HG02970 (cell line): ENCODE data around the gene ZNF398.
A peak's percentile ranks its signal among the peaks of the same experiment; 100 is the strongest.

Experiments
- ATAC-seq: cut with Tn5 transposase; IDR thresholded peaks from one replicate; pipeline ENCODE4 v1.9.1; 2021; ENCODE audit warnings: mild to moderate bottlenecking, moderate library complexity, moderate number of reproducible peaks; ENCODE audit not compliant: unreplicated experiment, low FRiP score

Gene ZNF398

GRCh38 chr7:149147752-149148653 is 750 bp downstream of the ZNF398 start:
- ATAC-seq: peak; percentile 31

GRCh38 chr7:149150981-149151380 is 3.7 kb downstream of the ZNF398 start:
- ATAC-seq: no peak

- no peak for ATAC-seq
These were observed 6.1 kb downstream of the ZNF398 start for GRCh38 chr7:149153346-149153745.

- ATAC-seq: no peak
These were observed 6.8 kb downstream of the ZNF398 start for GRCh38 chr7:149154056-149154455.

GRCh38 chr7:149156898-149157297 is 9.6 kb downstream of the ZNF398 start:
- no peak for ATAC-seq

GRCh38 chr7:149161241-149161848 is 14.1 kb downstream of the ZNF398 start:
- no peak for ATAC-seq

- ATAC-seq: no peak
These were observed 18.9 kb downstream of the ZNF398 start for GRCh38 chr7:149166142-149166541.

- ATAC-seq: no peak
These were observed 19.5 kb downstream of the ZNF398 start for GRCh38 chr7:149166630-149167352.

GRCh38 chr7:149171892-149172533 is 24.8 kb downstream of the ZNF398 start:
- no peak for ATAC-seq

GRCh38 chr7:149172534-149172920 is 25.3 kb downstream of the ZNF398 start:
- no peak for ATAC-seq

GRCh38 chr7:149175150-149175549 is 27.9 kb downstream of the ZNF398 start:
- no peak for ATAC-seq

- no peak for ATAC-seq
These were observed 32.0 kb downstream of the ZNF398 start for GRCh38 chr7:149179241-149179640.

- no peak for ATAC-seq
These were observed 33.6 kb downstream of the ZNF398 start for GRCh38 chr7:149180722-149181449.

GRCh38 chr7:149181450-149181790 is 34.2 kb downstream of the ZNF398 start:
- no peak for ATAC-seq

- ATAC-seq: no peak
These were observed 37.0 kb downstream of the ZNF398 start for GRCh38 chr7:149184274-149184673.

GRCh38 chr7:149188213-149188612 is 41.0 kb downstream of the ZNF398 start:
- ATAC-seq: no peak

GRCh38 chr7:149188637-149189259 is 41.5 kb downstream of the ZNF398 start:
- no peak for ATAC-seq

GRCh38 chr7:149191851-149192250 is 44.6 kb downstream of the ZNF398 start:
- no peak for ATAC-seq

- ATAC-seq: no peak
These were observed 47.5 kb downstream of the ZNF398 start for GRCh38 chr7:149194799-149195179.
